Hepatocyte (in vitro differentiated cells): ENCODE results near the gene SLC25A27.

Experiments used
- EZH2 ChIP-seq: fragments of 200-600 bp; sonication (generic); IDR thresholded peaks from 2 replicates; pipeline ENCODE4 v1.6.1; 2016; ENCODE audit warnings: antibody characterized with exemption, mild to moderate bottlenecking, borderline replicate concordance
- EZH2phosphoT487 ChIP-seq: fragments of 200-600 bp; sonication (generic); IDR thresholded peaks from one replicate; pipeline ENCODE4 v1.6.1; 2018; ENCODE audit warnings: antibody characterized with exemption, mild to moderate bottlenecking, low read depth, moderate library complexity; ENCODE audit not compliant: unreplicated experiment, severe bottlenecking
- TF ChIP-seq, protein P1 (sequence below): fragments of 200-600 bp; sonication (generic); IDR thresholded peaks from 2 replicates; pipeline ENCODE4 v1.5.1; 2016; ENCODE audit warnings: antibody characterized with exemption, mild to moderate bottlenecking; ENCODE audit not compliant: poor library complexity

DNA sequence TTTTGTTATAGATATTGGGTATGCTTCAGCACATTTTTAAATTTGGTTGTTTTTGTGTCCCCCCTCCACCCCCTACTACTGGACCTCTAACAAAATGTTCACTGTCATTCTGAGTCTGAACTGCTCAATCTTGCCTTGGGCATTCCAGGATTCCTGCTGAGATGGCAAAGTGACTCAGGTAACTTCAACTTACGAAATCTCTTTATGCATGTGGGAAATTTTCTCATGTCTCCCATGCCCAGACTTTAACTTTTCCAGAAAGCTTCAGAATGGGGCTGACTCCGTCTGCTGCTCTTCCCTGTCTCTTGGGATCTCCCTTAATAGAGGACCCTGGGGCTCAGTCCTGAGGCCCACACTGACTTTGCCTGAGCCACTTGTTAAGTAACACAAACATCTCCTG lies 14.1 kb upstream of the SLC25A27 start:
- TF ChIP-seq, protein P1, sequence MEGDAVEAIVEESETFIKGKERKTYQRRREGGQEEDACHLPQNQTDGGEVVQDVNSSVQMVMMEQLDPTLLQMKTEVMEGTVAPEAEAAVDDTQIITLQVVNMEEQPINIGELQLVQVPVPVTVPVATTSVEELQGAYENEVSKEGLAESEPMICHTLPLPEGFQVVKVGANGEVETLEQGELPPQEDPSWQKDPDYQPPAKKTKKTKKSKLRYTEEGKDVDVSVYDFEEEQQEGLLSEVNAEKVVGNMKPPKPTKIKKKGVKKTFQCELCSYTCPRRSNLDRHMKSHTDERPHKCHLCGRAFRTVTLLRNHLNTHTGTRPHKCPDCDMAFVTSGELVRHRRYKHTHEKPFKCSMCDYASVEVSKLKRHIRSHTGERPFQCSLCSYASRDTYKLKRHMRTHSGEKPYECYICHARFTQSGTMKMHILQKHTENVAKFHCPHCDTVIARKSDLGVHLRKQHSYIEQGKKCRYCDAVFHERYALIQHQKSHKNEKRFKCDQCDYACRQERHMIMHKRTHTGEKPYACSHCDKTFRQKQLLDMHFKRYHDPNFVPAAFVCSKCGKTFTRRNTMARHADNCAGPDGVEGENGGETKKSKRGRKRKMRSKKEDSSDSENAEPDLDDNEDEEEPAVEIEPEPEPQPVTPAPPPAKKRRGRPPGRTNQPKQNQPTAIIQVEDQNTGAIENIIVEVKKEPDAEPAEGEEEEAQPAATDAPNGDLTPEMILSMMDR: no peak
- TF ChIP-seq EZH2phosphoT487: no peak
- no peak for TF ChIP-seq EZH2
